AG10803 (cell line): ENCODE results near the gene KLF1.

Experiments used
- DNase-seq: peaks from one replicate; pipeline ENCODE4 v3.0.0; 2010; ENCODE audit warnings: low read depth
- H3K4me3 ChIP-seq: 2 replicates; pipeline ENCODE4 v1.5.1; 2011; ENCODE audit warnings: mild to moderate bottlenecking, low read length, control low read depth
- TF ChIP-seq, protein P1 (sequence below): conservative IDR thresholded peaks from 2 replicates; pipeline ENCODE4 v1.5.1; 2011; ENCODE audit warnings: mild to moderate bottlenecking, low read length, control low read depth, inconsistent platforms

The KLF1 gene

DNA sequence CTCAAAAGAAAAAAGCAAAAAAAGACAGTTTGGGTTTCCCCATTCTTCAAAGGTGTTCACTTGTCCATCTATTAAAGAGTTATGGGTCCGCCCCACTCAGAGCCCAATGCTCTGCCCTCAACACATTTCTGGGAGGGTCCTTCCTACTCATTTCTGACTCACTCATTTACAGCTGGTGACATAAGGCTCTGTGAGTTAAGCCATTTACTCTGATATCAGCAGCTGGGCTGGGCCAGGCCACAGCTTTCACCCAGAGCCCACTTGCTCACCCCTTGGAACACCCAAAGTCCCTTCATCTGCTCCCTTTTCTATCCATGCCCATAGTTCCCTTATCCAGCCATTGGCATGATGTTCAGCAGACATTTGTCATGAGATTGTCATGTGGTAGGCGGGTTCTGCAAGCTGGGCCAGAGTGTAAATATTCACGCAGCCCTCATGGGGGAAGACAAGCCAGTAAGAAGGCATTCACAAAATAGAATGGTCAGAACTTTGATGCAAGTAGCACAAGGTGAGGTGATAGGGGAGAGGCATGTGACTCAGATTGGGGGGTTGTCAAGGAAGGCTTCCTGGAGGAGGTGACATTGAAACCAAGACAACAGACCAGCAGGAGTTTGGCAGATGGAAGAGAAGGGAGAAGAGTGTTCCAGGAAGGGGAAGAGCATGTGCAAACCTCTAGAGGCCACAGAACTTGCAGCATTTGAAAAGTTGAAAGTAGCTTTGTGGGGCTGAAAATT lies 42.8 kb downstream of the KLF1 start:
- H3K4me3 ChIP-seq, result no peak overlapping the region
- TF ChIP-seq, protein P1, sequence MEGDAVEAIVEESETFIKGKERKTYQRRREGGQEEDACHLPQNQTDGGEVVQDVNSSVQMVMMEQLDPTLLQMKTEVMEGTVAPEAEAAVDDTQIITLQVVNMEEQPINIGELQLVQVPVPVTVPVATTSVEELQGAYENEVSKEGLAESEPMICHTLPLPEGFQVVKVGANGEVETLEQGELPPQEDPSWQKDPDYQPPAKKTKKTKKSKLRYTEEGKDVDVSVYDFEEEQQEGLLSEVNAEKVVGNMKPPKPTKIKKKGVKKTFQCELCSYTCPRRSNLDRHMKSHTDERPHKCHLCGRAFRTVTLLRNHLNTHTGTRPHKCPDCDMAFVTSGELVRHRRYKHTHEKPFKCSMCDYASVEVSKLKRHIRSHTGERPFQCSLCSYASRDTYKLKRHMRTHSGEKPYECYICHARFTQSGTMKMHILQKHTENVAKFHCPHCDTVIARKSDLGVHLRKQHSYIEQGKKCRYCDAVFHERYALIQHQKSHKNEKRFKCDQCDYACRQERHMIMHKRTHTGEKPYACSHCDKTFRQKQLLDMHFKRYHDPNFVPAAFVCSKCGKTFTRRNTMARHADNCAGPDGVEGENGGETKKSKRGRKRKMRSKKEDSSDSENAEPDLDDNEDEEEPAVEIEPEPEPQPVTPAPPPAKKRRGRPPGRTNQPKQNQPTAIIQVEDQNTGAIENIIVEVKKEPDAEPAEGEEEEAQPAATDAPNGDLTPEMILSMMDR, result no peak
- no peak for DNase-seq

DNA sequence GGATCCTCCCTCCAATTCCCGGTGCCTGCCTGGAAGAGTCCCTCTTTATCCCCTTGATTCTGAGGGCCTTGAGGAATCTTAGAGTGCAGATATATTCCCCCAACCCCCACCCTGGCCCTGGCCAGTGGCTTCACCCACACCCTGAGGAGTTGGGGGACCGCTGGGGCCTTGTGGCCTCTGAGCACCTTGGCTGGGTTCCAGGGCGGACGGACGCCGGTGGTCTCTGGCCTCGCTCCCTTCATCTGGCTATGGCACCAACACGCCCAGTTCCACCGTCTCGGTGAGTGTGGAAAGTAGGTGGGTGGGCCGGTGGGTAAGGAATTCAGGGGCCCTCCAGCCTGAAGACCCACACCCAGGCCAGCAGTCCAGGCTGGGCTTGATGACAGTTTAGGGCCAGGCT lies 43.7 kb downstream of the KLF1 start:
- TF ChIP-seq, protein P1, result no peak
- DNase-seq, result no peak

GRCh38 chr19:12842511-12842910 lies 44.5 kb downstream of the KLF1 start:
- DNase-seq, result no peak
- H3K4me3 ChIP-seq, result no peak overlapping the region
- TF ChIP-seq, protein P1, result no peak

More for the DNA sequence above, 43.7 kb downstream of the KLF1 start:
- no peak overlapping the region for H3K4me3 ChIP-seq

- no peak for DNase-seq
- TF ChIP-seq, protein P1, result no peak
- peak overlapping the region; percentile 34 for H3K4me3 ChIP-seq
Measured at GRCh38 chr19:12841094-12841493, 45.9 kb downstream of the KLF1 start.

GRCh38 chr19:12840091-12841079 lies 46.6 kb downstream of the KLF1 start:
- peak overlapping the region; percentile 34 for H3K4me3 ChIP-seq
- peak; percentile 46 for DNase-seq
- TF ChIP-seq, protein P1, result no peak

GRCh38 chr19:12838886-12839756 lies 47.9 kb downstream of the KLF1 start:
- no peak for DNase-seq
- H3K4me3 ChIP-seq, result no peak overlapping the region

More at GRCh38 chr19:12838886-12839756, 47.9 kb downstream of the KLF1 start:
- TF ChIP-seq, protein P1, result no peak
